ENCODE measurements around the gene SGMS1. TPM values are rescaled to one million over a fixed set of nuclear protein-coding genes. Genes with fewer than 3 reads are reported as not detected.
A peak's percentile ranks its signal among the peaks of the same experiment; 100 is the strongest.

The SGMS1 gene
- total and polyA plus RNA-seq, 2 donors = 14.7 to 25.5 TPM

DNA sequence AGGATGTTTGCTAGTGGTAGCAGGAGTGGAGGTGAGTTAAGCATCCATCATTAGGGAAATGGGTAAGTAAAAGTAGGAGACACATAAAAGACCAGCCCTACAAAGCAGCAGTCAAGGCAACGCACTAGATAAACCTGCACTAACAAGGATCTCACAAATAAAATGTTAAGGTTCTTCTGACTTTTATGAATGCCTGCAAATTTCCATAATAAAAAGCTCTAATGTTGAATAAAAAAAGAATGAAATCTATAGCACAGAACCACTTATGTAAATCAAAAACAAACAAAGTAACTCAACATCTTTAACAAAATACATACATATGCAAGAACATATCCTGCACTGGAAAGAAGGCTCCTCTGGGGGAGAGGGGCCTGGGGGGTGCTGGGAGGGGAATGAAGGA is 4.6 kb downstream of the SGMS1 start:
- H3K27me3 ChIP-seq (ENCODE audit: control insufficient read depth in 2 of 2, insufficient read depth in 1 of 2, low read length in 1 of 2) = no peaks in the 10 kb centered on the region
- no peaks in the 10 kb centered on the region for H3K9me3 ChIP-seq (ENCODE audit: control insufficient read depth in 2 of 2, insufficient read depth in 1 of 2, low read length in 1 of 2)
- WGBS = 85% methylated on average over 1 of the region's 1 CpG
- no peak overlapping the region for H3K4me3 ChIP-seq (ENCODE audit: low read length in 2 of 2)
- peaks cover 10 to 36% of the 10 kb centered on the region in 2 donors for H3K4me1 ChIP-seq (ENCODE audit: control insufficient read depth in 2 of 2, insufficient read depth in 2 of 2, low read length in 2 of 2)
- peak overlapping the region in 1 of 2 donors; percentile 14 for H3K27ac ChIP-seq (ENCODE audit: low read depth in 1 of 2, low read length in 1 of 2)
- no peaks in the 10 kb centered on the region for H3K36me3 ChIP-seq (ENCODE audit: control insufficient read depth in 2 of 2, insufficient read depth in 2 of 2, low read length in 1 of 2)
- no peak for DNase-seq (ENCODE audit: low read depth in 6 of 9, low spot score in 9 of 9)

DNA sequence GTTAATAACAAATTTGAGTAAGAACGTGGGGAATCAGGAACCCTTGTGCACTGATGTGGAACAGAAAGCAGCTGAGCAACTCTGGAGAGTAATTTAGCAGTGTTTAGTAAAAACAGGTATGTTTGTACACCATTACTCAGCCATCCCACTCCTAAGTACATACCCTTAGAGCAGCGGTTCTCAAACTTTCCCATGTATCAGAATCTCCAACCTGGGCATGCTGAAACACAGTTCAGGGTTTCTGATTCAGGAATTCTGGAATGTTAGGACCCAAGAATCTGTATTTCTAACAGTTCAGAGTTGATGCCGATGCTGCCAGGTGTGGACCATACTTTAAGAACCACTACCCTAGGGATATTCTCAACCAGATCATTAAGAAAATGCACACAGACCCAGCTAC is 5.1 kb downstream of the SGMS1 start:
- DNase-seq (ENCODE audit: low read depth in 6 of 9, low spot score in 9 of 9) = no peak
- H3K4me3 ChIP-seq (ENCODE audit: low read length in 2 of 2) = no peak overlapping the region
- peaks cover 10 to 35% of the 10 kb centered on the region in 2 donors for H3K4me1 ChIP-seq (ENCODE audit: control insufficient read depth in 2 of 2, insufficient read depth in 2 of 2, low read length in 2 of 2)
- H3K27ac ChIP-seq (ENCODE audit: low read depth in 1 of 2, low read length in 1 of 2) = peak overlapping the region in 1 of 2 donors; percentile 14
- no peaks in the 10 kb centered on the region for H3K9me3 ChIP-seq (ENCODE audit: control insufficient read depth in 2 of 2, insufficient read depth in 1 of 2, low read length in 1 of 2)
- H3K27me3 ChIP-seq (ENCODE audit: control insufficient read depth in 2 of 2, insufficient read depth in 1 of 2, low read length in 1 of 2) = no peaks in the 10 kb centered on the region
- WGBS = 92% methylated on average over 3 of the region's 3 CpGs
- H3K36me3 ChIP-seq (ENCODE audit: control insufficient read depth in 2 of 2, insufficient read depth in 2 of 2, low read length in 1 of 2) = no peaks in the 10 kb centered on the region

GRCh38 chr10:50615658-50616057 is 8.1 kb downstream of the SGMS1 start:
- WGBS = 96% methylated on average over 2 of the region's 2 CpGs
- H3K4me1 ChIP-seq (ENCODE audit: control insufficient read depth in 2 of 2, insufficient read depth in 2 of 2, low read length in 2 of 2) = peaks cover 6 to 35% of the 10 kb centered on the region in 2 donors
- no peaks in the 10 kb centered on the region for H3K9me3 ChIP-seq (ENCODE audit: control insufficient read depth in 2 of 2, insufficient read depth in 1 of 2, low read length in 1 of 2)

DNA sequence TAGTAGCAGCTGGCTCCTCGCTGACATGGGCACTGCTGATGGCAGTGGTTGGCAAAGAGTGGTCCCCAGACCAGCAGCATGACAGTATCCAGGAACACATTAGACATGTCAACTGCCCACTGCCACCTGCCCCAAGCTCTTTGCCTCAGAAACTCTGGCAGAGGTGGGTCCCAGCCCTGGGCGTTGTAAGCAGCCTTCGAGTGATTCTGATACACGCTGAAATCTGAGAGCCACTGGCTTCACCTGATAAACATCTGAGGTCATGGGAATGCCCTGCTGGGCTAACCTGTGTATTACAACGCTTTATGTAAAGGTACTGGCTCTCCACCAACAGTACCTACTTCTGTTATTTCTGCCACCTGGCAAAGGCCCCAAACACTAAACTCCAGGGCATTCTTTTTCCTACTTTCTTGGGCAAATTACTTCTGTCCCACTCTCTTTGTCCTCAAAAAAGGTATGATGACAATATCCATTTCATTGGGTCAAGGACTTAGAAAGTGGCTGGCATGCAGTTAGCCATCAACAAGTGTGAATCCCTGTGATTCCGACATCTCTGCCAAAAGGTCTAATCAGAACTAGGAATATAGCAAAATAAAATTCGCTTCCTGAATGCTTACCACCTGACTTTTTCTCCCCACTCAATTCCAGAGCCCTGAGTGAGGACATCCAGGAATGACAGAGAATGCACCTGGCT is 9.2 kb downstream of the SGMS1 start:
- H3K27me3 ChIP-seq (ENCODE audit: control insufficient read depth in 2 of 2, insufficient read depth in 1 of 2, low read length in 1 of 2) = no peaks in the 10 kb centered on the region
- 93% methylated on average over 7 of the region's 7 CpGs for whole genome bisulfite sequencing
- DNase-seq (ENCODE audit: low read depth in 6 of 9, low spot score in 9 of 9) = peak in 2 of 9 donors; percentile 26 to 39
- no peak overlapping the region for H3K27ac ChIP-seq (ENCODE audit: low read depth in 1 of 2, low read length in 1 of 2)
- H3K4me1 ChIP-seq (ENCODE audit: control insufficient read depth in 2 of 2, insufficient read depth in 2 of 2, low read length in 2 of 2) = peaks cover 6 to 29% of the 10 kb centered on the region in 2 donors
- H3K9me3 ChIP-seq (ENCODE audit: control insufficient read depth in 2 of 2, insufficient read depth in 1 of 2, low read length in 1 of 2) = no peaks in the 10 kb centered on the region
- no peaks in the 10 kb centered on the region for H3K36me3 ChIP-seq (ENCODE audit: control insufficient read depth in 2 of 2, insufficient read depth in 2 of 2, low read length in 1 of 2)
- H3K4me3 ChIP-seq (ENCODE audit: low read length in 2 of 2) = no peak overlapping the region

More at GRCh38 chr10:50615658-50616057, 8.1 kb downstream of the SGMS1 start:
- Histone ChIP-seq H3K27me3 (ENCODE audit: control insufficient read depth in 2 of 2, insufficient read depth in 1 of 2, low read length in 1 of 2) (no peaks in the 10 kb centered on the region), H3K36me3 (ENCODE audit: control insufficient read depth in 2 of 2, insufficient read depth in 2 of 2, low read length in 1 of 2) (no peaks in the 10 kb centered on the region), H3K27ac (ENCODE audit: low read depth in 1 of 2, low read length in 1 of 2) (no peak overlapping the region), H3K4me3 (ENCODE audit: low read length in 2 of 2) (no peak overlapping the region)
- no peak for DNase-seq (ENCODE audit: low read depth in 6 of 9, low spot score in 9 of 9)

- Histone ChIP-seq H3K4me1 (ENCODE audit: control insufficient read depth in 2 of 2, insufficient read depth in 2 of 2, low read length in 2 of 2) (peaks cover 4 to 24% of the 10 kb centered on the region in 2 donors), H3K36me3 (ENCODE audit: control insufficient read depth in 2 of 2, insufficient read depth in 2 of 2, low read length in 1 of 2) (no peaks in the 10 kb centered on the region), H3K4me3 (ENCODE audit: low read length in 2 of 2) (no peak overlapping the region), H3K9me3 (ENCODE audit: control insufficient read depth in 2 of 2, insufficient read depth in 1 of 2, low read length in 1 of 2) (no peaks in the 10 kb centered on the region), H3K27me3 (ENCODE audit: control insufficient read depth in 2 of 2, insufficient read depth in 1 of 2, low read length in 1 of 2) (no peaks in the 10 kb centered on the region), H3K27ac (ENCODE audit: low read depth in 1 of 2, low read length in 1 of 2) (no peak overlapping the region)
- WGBS = 97% methylated on average over 4 of the region's 4 CpGs
- no peak for DNase-seq (ENCODE audit: low read depth in 6 of 9, low spot score in 9 of 9)
Measured at GRCh38 chr10:50613726-50614443, 9.9 kb downstream of the SGMS1 start.

- peak overlapping the region in 1 of 2 donors; percentile 26 for H3K27ac ChIP-seq (ENCODE audit: low read depth in 1 of 2, low read length in 1 of 2)
- H3K36me3 ChIP-seq (ENCODE audit: control insufficient read depth in 2 of 2, insufficient read depth in 2 of 2, low read length in 1 of 2) = no peaks in the 10 kb centered on the region
- H3K9me3 ChIP-seq (ENCODE audit: control insufficient read depth in 2 of 2, insufficient read depth in 1 of 2, low read length in 1 of 2) = no peaks in the 10 kb centered on the region
- no peak for DNase-seq (ENCODE audit: low read depth in 6 of 9, low spot score in 9 of 9)
- no peak overlapping the region for H3K4me3 ChIP-seq (ENCODE audit: low read length in 2 of 2)
- no peaks in the 10 kb centered on the region for H3K27me3 ChIP-seq (ENCODE audit: control insufficient read depth in 2 of 2, insufficient read depth in 1 of 2, low read length in 1 of 2)
- H3K4me1 ChIP-seq (ENCODE audit: control insufficient read depth in 2 of 2, insufficient read depth in 2 of 2, low read length in 2 of 2) = peaks cover 0 to 19% of the 10 kb centered on the region in 2 donors
- 94% methylated on average over 2 of the region's 2 CpGs for WGBS
Measured at GRCh38 chr10:50613150-50613549, 10.6 kb downstream of the SGMS1 start.

- 97% methylated on average over 4 of the region's 4 CpGs for WGBS
- no peak overlapping the region for H3K4me3 ChIP-seq (ENCODE audit: low read length in 2 of 2)
- no peaks in the 10 kb centered on the region for H3K27me3 ChIP-seq (ENCODE audit: control insufficient read depth in 2 of 2, insufficient read depth in 1 of 2, low read length in 1 of 2)
- no peaks in the 10 kb centered on the region for H3K9me3 ChIP-seq (ENCODE audit: control insufficient read depth in 2 of 2, insufficient read depth in 1 of 2, low read length in 1 of 2)
- DNase-seq (ENCODE audit: low read depth in 6 of 9, low spot score in 9 of 9) = no peak
- H3K4me1 ChIP-seq (ENCODE audit: control insufficient read depth in 2 of 2, insufficient read depth in 2 of 2, low read length in 2 of 2) = peaks cover 0 to 20% of the 10 kb centered on the region in 2 donors
- H3K27ac ChIP-seq (ENCODE audit: low read depth in 1 of 2, low read length in 1 of 2) = no peak overlapping the region
- H3K36me3 ChIP-seq (ENCODE audit: control insufficient read depth in 2 of 2, insufficient read depth in 2 of 2, low read length in 1 of 2) = no peaks in the 10 kb centered on the region
Measured at GRCh38 chr10:50610368-50610767, 13.4 kb downstream of the SGMS1 start.

DNA sequence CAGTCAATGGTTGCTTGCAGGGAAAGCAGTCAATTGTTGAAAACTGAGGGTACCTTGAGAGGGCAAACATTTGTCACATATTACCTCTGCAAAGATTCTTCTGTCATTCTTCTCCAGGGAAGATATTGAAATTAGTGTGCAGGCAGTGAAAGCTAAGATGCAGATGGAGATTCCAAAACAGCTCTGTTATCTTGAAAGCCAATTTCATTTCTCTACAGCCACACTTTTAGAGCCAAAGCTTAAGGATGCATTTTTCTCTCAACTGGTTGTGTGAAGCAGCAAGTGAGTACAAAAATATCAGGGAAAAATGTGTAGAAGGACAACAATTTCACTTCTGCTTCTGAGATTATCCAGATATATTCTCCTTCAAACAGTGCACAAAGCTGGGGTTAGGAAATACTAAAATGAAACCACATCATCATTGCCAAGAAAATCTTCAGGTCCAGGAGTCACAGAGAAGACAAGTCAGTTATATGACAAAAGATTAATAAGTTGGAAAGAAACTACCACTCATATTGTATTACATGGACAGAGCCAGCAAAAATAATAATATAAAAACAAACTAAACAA is 16.3 kb downstream of the SGMS1 start:
- Histone ChIP-seq H3K4me1 (ENCODE audit: control insufficient read depth in 2 of 2, insufficient read depth in 2 of 2, low read length in 2 of 2) (peaks cover 4 to 20% of the 10 kb centered on the region in 2 donors), H3K27me3 (ENCODE audit: control insufficient read depth in 2 of 2, insufficient read depth in 1 of 2, low read length in 1 of 2) (no peaks in the 10 kb centered on the region), H3K9me3 (ENCODE audit: control insufficient read depth in 2 of 2, insufficient read depth in 1 of 2, low read length in 1 of 2) (no peaks in the 10 kb centered on the region), H3K27ac (ENCODE audit: low read depth in 1 of 2, low read length in 1 of 2) (no peak overlapping the region), H3K4me3 (ENCODE audit: low read length in 2 of 2) (no peak overlapping the region), H3K36me3 (ENCODE audit: control insufficient read depth in 2 of 2, insufficient read depth in 2 of 2, low read length in 1 of 2) (no peaks in the 10 kb centered on the region)
- DNase-seq (ENCODE audit: low read depth in 6 of 9, low spot score in 9 of 9) = no peak

DNA sequence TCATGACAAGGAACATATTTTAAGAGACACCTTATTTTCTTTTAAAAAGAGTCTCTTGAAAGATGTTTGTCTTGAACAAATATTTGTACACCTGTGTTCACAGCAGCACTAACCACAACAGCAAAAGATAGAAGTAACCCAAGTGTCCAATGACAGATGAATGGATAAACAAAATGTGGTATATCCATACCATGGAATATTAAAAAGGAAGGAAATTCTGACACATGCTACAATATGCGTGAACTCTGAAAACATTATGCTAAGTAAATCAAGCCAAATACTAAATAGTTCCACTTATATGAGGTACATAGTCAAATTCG is 17.8 kb downstream of the SGMS1 start:
- H3K9me3 ChIP-seq (ENCODE audit: control insufficient read depth in 2 of 2, insufficient read depth in 1 of 2, low read length in 1 of 2) = no peaks in the 10 kb centered on the region
- WGBS = 98% methylated on average over 2 of the region's 2 CpGs
- no peaks in the 10 kb centered on the region for H3K27me3 ChIP-seq (ENCODE audit: control insufficient read depth in 2 of 2, insufficient read depth in 1 of 2, low read length in 1 of 2)
- H3K4me3 ChIP-seq (ENCODE audit: low read length in 2 of 2) = no peak overlapping the region
- no peaks in the 10 kb centered on the region for H3K36me3 ChIP-seq (ENCODE audit: control insufficient read depth in 2 of 2, insufficient read depth in 2 of 2, low read length in 1 of 2)
- DNase-seq (ENCODE audit: low read depth in 6 of 9, low spot score in 9 of 9) = no peak
- no peak overlapping the region for H3K27ac ChIP-seq (ENCODE audit: low read depth in 1 of 2, low read length in 1 of 2)
- H3K4me1 ChIP-seq (ENCODE audit: control insufficient read depth in 2 of 2, insufficient read depth in 2 of 2, low read length in 2 of 2) = peaks cover 4 to 19% of the 10 kb centered on the region in 2 donors
